ENCODE results near the gene CPA5. TPM values are rescaled to one million over a fixed set of nuclear protein-coding genes. Genes with fewer than 3 reads are reported as not detected.

CPA5 gene
- total RNA-seq, 2 donors from 2014 or later: not detected

DNA sequence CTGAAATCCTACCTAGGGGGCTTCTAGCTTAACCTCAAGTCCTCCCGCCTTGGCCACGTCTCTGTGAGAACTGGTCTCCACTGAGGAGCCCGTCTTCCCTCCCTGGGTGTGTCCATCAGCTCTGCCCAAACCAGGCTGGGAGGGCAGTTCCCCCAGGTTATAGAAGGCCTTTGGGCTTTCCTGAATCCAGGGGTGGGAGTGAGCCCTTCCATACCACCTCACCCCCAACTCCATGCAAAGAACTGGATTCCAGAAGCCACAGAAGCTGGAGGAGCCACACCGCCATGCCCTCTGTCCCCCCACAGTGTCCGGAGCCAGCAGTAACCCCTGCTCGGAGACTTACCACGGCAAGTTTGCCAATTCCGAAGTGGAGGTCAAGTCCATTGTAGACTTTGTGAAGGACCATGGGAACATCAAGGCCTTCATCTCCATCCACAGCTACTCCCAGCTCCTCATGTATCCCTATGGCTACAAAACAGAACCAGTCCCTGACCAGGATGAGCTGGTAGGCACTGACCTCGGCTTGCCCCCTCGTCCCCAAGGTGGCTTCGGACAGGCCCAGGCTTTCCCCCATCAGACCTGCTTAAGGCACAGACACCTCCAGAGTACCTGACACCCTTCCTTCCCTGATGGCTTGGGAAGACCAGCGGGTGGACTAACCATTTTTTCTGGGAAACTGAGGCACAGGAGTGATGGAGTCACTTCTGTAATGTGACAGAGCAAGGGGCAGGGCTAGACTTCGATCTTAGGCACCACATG, 40.4 kb downstream of the CPA5 start:
- Mint-ChIP-seq H3K4me1 (peaks cover 6% of the 10 kb centered on the region), H3K27me3 (ENCODE audit: insufficient read depth) (no peaks in the 10 kb centered on the region), H3K36me3 (ENCODE audit: low read depth) (peaks cover 2% of the 10 kb centered on the region), H3K4me3 (no peak overlapping the region), H3K9me3 (peaks cover 7% of the 10 kb centered on the region), H3K27ac (no peak overlapping the region)
- Histone ChIP-seq H3K9me3 (ENCODE audit: control insufficient read depth, low read length) (no peaks in the 10 kb centered on the region), H3K4me3 (ENCODE audit: low read length) (no peak overlapping the region), H3K27ac (ENCODE audit: low read depth, low read length) (no peak overlapping the region), H3K9ac (ENCODE audit: extremely low read depth, low read length, poor library complexity, severe bottlenecking) (no peak overlapping the region), H3K4me1 (ENCODE audit: control insufficient read depth, insufficient read depth, low read length) (peaks cover 2% of the 10 kb centered on the region), H3K27me3 (ENCODE audit: control insufficient read depth, insufficient read depth, low read length, poor library complexity, severe bottlenecking) (no peaks in the 10 kb centered on the region), H3K36me3 (ENCODE audit: control insufficient read depth, insufficient read depth, low read length) (no peaks in the 10 kb centered on the region)
- 92 to 99% methylated on average over 8 to 13 of the region's 13 CpGs for WGBS, 2 experiments (ENCODE audit: insufficient coverage in 1 of 2, insufficient read length in 1 of 2)
- DNase-seq: no peak
- TF ChIP-seq CTCF (conservative IDR thresholded peaks at IDR 0.05): no peak

DNA sequence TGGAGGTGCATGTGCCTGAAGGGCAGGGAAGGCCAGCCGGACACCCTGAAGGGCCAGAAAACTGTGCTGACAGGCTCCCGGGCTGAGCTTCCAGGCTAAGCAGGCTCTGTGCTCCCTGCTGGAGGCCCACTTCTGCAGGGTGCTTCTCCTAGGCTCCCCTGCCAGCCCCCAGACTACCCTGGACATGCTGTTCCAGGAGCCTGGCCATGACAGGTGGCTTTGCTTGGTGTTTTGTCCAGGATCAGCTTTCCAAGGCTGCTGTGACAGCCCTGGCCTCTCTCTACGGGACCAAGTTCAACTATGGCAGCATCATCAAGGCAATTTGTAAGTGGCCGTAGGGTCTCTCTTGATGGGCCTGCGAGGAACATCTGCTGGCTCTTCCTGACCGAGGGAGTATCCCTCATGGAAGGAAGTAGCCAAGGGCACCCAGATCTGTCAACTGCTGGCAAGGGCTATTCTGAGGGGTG, 41.0 kb downstream of the CPA5 start:
- Histone ChIP-seq H3K27me3 (ENCODE audit: control insufficient read depth, insufficient read depth, low read length, poor library complexity, severe bottlenecking) (no peaks in the 10 kb centered on the region), H3K4me1 (ENCODE audit: control insufficient read depth, insufficient read depth, low read length) (no peaks in the 10 kb centered on the region), H3K36me3 (ENCODE audit: control insufficient read depth, insufficient read depth, low read length) (no peaks in the 10 kb centered on the region), H3K9ac (ENCODE audit: extremely low read depth, low read length, poor library complexity, severe bottlenecking) (no peak overlapping the region), H3K9me3 (ENCODE audit: control insufficient read depth, low read length) (no peaks in the 10 kb centered on the region), H3K4me3 (ENCODE audit: low read length) (no peak overlapping the region), H3K27ac (ENCODE audit: low read depth, low read length) (no peak overlapping the region)
- H3K36me3 Mint-ChIP-seq (ENCODE audit: low read depth): peaks cover 2% of the 10 kb centered on the region
- H3K27ac Mint-ChIP-seq: no peak overlapping the region
- DNase-seq: no peak
- no peaks in the 10 kb centered on the region for H3K27me3 Mint-ChIP-seq (ENCODE audit: insufficient read depth)
- no peak for TF ChIP-seq CTCF (conservative IDR thresholded peaks at IDR 0.05)
- H3K9me3 Mint-ChIP-seq: peaks cover 7% of the 10 kb centered on the region
- WGBS, 2 experiments (ENCODE audit: insufficient coverage in 1 of 2, insufficient read length in 1 of 2): 95 to 98% methylated on average over 5 to 6 of the region's 6 CpGs
- H3K4me1 Mint-ChIP-seq: peaks cover under 1% of the 10 kb centered on the region
- H3K4me3 Mint-ChIP-seq: no peak overlapping the region

DNA sequence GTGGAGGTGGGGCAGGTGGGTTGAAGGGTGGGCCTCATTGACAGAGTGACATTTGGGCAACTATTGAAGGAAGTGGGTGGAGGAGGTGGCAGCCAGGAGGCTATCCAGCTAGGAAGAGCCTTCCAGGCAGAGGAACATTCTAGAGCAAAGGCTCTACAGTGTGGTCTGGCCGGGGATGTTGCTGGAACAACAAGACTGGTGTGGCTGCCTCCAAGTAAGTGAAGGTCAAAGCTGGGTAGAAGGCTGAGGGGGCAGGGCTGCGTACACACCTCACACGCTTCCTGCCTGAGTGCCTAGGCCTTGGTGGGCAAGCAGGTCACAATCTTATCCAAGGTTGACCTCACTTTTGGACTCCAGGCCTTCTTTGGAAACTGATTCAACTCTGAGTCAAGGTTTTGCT, 42.3 kb downstream of the CPA5 start:
- Histone ChIP-seq H3K27ac (ENCODE audit: low read depth, low read length) (no peak overlapping the region), H3K4me3 (ENCODE audit: low read length) (no peak overlapping the region), H3K36me3 (ENCODE audit: control insufficient read depth, insufficient read depth, low read length) (no peaks in the 10 kb centered on the region), H3K27me3 (ENCODE audit: control insufficient read depth, insufficient read depth, low read length, poor library complexity, severe bottlenecking) (no peaks in the 10 kb centered on the region), H3K4me1 (ENCODE audit: control insufficient read depth, insufficient read depth, low read length) (no peaks in the 10 kb centered on the region), H3K9me3 (ENCODE audit: control insufficient read depth, low read length) (no peaks in the 10 kb centered on the region), H3K9ac (ENCODE audit: extremely low read depth, low read length, poor library complexity, severe bottlenecking) (no peak overlapping the region)
- Mint-ChIP-seq H3K36me3 (ENCODE audit: low read depth) (peaks cover 2% of the 10 kb centered on the region), H3K9me3 (peaks cover 7% of the 10 kb centered on the region), H3K4me1 (no peaks in the 10 kb centered on the region), H3K27me3 (ENCODE audit: insufficient read depth) (no peaks in the 10 kb centered on the region), H3K4me3 (no peak overlapping the region), H3K27ac (no peak overlapping the region)
- 93 to 94% methylated on average over 3 of the region's 3 CpGs for WGBS, 2 experiments (ENCODE audit: insufficient coverage in 1 of 2, insufficient read length in 1 of 2)
- DNase-seq: no peak
- TF ChIP-seq CTCF (conservative IDR thresholded peaks at IDR 0.05): no peak

Measured in endodermal cell (in vitro differentiated cells).